CD4-positive, alpha-beta T cell treated with Interleukin-2 at 100 ng/mL for 4 hours (primary cell): ENCODE measurements around the gene YARS2.
"Not testable (repeated sequence)": the region's sequence is repeated elsewhere in the genome, so short reads cannot be mapped to it uniquely, and the experiment has no call there.

Source experiments
- DNase-seq: peaks from one replicate; pipeline ENCODE4 v3.0.0-alpha.2; 2020; ENCODE audit warnings: low spot score

The YARS2 gene

DNA sequence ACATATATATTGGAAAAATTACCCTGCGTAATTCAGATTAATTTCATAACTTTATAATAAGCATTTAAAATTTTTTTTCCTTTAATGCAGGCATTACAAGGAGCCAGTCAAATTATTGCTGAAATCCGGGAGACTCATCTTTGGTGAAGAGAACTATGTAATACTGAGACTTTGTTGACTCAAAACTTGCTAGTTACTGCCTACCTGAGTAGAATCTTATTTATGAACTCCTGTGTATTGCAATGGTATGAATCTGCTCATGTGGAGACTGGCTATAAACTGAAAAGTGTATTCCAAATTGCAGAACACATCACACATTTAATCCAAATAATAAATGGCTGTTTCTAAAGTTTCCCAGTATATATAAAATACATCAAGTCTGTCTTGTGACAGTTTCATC lies 12.4 kb downstream of the YARS2 start:
- no peak for DNase-seq

DNA sequence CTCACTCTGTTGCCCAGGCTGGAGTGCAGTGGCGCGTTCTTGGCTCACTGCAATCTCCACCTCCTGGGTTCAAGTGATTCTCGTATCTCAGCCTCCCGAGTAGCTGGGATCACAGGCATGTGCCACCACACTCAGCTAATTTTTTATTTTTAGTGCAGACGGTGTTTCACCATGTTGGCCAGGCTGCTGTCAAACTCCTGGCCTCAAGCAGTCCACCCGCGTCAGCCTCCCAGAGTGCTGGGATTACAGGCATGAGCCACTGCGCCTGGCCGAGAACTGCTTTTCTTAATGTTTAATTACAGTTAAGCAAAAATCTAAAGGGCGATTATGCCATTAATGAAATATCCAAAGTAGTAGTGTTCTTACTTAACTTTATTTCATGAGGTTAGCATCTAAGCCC lies 13.6 kb downstream of the YARS2 start:
- no peak for DNase-seq

DNA sequence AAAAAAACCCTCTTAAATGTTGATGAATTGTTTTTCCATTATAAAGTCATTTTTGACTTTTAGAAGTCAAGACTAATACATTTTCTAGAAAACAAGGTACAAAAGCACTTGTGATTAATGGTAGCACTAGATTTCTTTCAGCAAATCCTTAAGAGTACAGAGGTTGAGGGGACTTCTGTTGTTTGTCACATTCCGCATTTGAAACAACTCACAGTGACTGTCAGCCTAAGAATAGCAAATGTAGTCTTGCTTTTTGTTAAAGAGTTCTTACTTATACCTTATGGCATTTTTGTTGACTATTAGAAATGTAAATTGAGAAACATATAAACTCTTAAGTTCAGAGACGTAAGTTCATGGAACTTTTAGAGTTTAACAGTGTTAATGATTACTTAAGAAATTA lies 16.4 kb downstream of the YARS2 start:
- DNase-seq: no peak

DNA sequence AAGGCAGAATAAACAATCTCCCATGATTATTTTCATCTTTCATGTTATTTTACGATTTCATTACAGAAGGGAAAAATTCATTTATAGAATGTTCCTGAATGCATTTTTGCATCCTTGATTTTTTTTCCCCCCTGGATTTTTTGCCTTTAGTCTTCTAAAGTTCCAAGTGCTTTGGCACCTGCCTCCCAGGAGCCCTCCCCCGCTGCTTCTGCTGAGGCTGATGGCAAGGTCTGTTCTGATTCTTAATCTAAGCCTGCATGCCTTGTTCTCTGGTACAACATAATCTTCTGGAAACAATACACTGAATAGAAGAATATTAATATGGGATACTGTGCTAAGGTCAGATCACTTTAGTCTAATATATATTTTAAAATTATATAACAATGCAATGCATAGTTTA lies 18.0 kb downstream of the YARS2 start:
- no peak for DNase-seq

DNA sequence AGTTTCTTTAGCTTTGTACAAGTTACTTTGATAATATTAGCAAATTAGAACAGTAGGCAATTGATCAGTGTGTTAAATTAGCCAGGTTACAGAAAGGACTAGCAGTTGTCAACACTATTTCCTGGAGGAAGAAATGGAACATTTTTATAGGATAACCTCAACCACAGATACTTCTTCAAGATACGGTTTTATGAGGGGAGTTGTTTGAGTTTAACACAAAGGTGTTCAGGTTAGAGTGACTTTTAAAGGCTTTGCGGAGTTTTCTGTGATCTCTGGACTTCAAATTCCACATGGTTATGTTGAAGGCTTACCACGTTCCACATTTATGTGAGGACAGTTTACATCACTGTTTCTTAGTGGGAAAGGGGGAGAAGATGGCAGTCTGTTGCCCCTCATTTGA lies 19.3 kb downstream of the YARS2 start:
- DNase-seq: no peak

DNA sequence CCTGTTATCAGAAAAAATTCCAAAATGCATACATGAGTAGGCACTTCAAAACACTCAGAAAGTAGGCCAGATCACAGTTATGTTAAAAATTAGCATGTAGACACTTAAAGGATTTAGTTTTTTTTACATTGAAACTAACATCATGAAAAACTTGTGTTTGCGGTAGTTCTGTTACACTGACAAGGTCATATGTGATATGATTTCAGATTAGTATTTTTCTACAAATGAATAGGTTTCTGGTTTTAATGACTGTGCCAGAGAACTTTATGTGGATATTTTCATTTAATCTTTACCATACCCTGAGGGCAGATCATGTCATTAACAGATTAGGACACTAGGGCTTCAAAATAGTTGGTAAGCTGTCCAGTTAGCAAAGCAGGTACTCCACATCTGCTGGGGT lies 20.7 kb downstream of the YARS2 start:
- no peak for DNase-seq

DNA sequence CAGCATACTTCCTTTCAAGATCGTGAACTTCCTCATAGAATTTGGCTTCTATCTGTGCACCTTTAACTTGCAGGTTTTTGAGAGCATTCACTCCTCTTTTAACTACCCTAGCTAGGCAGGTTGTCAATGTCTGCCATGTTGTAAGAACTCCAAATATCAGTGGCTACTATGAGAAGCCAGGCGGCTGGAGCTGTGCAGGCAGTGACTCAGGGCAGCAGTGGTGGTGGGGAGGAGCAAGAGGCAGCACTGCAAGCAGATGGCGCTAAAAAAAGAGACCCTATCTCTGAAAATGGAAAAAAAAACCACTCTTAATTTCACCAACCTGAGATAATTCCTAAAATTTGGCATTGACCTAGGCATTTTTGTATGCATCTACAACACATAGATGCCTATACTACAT lies 28.5 kb downstream of the YARS2 start:
- DNase-seq: no peak

DNA sequence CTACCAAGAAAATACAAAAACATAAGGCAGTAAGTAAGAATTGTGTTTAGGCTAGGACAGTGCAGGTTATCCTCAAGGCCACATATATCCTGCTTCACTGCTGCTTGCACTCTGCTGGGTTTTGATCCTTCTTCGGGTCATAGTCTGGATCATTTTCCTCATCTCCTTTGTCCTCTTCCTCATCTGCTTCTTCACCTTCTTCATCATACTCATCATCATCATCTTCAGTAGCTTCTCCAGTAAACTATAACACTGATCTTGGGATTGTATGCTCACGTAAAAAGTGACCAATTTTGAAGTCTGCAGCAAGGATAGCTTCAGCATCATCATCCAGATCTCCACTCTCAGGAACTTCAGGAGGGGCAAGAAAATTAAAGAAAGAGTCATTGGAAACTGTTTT lies 29.4 kb downstream of the YARS2 start:
- no peak for DNase-seq

DNA sequence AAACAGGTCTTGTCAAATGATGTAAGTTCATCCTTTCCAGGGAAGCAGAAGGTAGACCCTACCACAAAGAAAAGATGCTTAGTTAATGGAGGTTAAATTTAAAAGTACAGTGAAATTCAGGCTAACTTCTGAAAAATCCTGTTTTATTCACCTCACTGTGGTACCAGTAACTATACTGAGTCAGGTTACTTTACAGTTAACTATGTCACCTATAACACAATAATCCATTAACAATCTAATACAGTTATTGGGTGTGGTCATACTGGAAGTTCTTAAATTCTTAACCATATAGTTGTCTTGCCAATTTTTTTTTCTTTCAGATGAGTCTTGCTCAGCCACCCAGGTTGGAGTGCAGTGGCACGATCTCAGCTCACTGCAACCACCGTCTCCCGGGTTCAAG lies 30.4 kb downstream of the YARS2 start:
- DNase-seq: not testable (repeated sequence)

DNA sequence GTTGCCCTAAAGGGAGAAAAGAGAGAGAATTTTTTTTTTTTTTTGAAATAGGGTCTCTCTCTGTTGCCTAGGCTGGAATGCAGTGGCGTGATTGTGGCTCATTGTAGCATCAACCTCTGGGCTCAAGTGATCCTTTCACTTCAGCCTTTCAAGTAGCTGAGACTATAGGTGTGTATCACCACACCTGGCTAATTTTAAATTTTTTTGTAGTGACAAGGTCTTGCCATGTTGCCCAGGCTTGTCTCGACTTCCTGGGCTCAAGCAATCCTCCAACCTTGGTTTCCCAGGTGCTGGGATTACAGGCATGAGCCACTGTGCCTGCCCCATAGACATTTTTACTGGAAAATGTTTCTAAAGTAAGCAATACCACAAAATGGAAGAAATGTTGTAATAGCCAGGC lies 36.8 kb downstream of the YARS2 start:
- DNase-seq: no peak

DNA sequence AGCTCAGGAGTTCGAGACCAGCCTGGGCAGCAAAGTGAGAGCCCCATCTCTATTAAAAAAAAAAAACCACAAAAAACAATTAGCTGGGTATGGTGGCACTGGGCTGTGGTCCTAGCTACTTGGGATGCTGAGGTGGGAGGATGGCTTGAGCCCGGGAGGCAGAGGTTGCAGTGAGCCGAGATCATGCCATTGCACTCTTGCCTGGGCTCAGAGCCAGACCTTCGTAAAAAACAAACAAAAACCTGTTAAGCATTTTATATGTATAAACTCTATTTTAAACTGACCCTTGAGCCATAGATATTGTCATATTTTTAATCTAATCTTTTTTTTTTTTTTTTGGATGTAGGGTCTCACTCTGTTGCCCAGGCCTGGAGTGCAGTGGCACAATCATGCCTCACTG lies 40.9 kb downstream of the YARS2 start:
- DNase-seq: no peak

DNA sequence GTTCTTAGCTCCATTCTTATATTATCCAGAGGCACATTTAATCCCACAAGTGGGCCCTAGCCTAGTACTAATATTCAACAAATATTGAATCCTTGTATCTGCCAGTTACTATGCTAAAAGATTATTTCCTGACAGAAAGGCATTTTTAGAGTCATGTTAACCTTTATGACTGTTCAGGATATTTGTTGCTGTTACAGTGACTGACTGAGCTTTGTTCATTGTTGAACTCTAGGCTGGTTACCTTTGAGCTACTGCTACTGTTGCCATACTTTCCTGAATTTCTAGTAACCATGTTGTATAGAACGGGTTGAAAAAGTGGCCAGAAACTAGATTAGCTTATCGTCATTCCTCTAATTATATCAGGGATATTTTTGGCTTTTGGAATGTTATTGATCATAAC lies 46.8 kb downstream of the YARS2 start:
- DNase-seq: no peak

DNA sequence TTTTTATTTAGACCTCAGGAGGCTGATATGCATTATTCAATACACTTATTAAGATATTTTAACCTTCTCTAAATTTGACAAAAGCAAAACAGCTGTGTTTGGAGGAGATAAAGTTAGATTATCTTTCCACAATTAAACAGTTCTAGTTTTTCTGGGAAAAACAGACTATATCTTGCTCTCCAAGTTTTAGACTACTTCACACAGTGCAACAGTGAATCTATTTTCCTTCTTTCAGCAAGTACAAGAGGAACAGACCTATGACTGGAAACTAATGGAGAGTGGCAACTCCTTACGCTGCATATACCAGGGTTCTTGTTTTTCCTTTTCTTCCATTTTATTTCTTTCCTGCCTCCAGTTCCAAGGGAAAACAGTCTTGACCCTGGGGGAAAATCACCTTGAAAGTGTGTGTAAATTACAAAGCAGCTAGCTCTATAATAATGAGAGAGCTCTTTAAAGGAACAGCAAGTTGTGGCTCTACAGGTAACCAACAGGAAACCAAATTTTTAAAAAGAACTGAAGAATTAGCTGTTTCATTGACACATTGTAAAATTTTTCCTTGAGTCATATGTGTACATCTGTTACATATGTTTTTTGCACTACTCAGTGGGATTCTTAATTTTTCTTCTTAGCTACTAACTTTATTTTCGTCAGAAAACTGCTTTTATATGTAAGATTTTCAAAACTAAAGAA lies 49.2 kb downstream of the YARS2 start:
- no peak for DNase-seq

DNA sequence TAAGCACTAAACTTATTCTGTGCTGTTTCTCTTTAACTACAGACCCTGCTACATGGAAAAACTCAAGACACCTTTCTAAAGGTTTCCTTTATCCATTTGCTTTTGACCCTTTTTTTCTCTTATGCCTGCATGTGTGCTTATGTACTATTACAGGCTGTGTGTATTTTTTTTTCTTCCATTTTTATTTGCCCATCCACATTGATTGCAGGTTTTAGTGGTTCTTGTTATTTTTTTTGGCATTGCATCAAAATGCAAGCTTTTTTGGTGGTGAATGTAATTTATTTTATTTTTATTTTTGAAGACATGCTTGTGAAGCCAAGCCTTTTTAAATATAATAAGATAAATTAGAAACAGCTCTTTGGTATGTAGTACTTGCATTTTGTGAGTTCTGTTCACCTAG lies 49.9 kb downstream of the YARS2 start:
- no peak for DNase-seq

DNA sequence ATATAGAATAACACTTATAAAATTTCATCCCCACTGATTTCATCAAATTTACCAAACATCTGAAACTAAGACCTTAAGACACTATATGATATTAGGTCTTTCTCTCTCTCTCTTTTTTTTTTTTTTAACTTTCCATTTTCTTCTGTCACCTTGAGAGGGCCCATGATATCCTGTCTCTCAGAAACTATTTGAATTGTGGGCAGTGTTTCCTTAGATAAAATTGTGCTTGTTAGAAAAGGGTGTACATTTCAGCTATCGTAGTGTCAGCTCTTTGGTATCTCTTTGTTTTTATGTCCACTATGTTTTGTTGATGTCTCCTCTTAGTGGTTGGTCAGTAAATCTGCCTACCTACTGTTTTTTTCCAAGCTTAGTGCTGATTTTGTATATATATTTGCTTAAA lies 52.8 kb downstream of the YARS2 start:
- no peak for DNase-seq

DNA sequence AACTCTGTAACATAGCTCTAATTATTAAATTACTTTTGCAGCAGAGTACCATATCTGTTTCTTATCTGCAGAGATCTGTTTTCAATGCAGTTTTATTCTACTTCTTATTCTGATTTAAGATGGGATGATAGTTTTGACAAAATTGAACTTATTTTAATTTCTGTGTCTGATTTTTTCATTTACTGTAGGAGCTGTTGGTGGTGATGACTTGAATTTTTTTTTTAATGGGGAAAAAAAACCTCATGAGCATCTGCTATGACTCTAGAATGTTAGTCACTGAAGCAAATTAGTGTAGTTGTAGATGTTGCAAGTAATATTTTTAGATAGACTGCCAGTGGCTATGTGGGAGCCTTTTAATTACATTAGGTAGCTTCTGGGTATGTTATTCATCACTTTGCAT lies 53.2 kb downstream of the YARS2 start:
- no peak for DNase-seq

DNA sequence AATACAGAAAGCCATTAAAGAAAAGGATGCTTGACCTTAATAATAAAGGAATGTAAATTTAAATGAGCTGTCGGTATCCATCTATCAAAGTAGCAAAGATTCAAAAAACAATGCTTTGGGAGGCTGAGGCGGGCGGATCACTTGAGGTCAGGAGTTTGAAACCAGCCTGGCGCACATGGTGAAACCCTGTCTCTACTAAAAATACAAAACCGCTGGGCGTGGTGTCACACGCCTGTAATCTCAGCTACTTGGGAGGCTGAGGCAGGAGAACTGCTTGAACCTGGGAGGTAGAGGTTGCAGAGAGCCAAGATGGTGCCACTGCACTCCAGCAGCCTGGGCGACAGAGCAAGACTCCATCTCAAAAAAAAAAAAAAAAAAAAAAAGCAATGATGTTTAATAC lies 56.3 kb downstream of the YARS2 start:
- DNase-seq: not testable (repeated sequence)

DNA sequence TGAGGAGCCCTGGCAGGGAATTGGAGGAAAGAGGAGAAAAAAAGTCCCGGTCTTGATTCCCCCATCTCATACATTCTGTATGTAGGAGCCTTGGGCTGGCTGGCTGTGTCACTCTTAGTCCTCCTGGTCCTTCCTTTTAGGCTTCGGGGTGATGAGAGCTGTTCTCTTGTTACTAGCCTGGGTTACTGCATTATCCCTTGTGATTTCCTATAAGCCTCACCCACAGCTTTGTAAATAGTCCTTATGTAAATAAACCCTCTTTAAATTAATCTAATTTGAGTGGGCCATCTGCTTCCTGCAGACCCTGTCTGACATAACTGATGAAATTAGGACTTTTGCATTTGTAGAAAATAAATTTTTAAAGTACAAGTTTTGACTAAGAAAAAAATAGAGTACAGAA lies 57.4 kb downstream of the YARS2 start:
- DNase-seq: no peak

DNA sequence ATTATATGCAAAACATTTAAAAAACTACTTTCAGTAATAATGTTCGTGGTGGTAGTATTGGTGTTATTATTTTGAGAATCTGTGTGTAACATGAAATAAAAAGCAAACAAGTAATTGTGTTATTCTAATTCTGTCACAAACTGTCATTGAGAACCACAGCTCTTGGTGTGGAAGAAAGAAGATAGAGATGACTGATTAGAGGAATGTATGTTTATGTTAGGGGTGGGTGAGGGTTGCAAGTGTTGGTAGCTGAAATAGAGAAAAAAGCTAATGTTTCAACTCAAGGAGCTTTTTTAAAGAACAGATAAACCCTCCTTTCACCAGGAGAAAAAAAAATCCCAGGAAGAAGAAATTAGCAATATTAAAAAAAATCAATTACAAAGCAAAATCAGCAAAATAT lies 58.3 kb downstream of the YARS2 start:
- no peak for DNase-seq
